Epithelial cell of prostate (primary cell): ENCODE measurements around the gene RYR3.

Source experiments
- DNase-seq: peaks from one replicate; pipeline ENCODE4 v3.0.0-alpha.2; 2011; ENCODE audit warnings: low read depth, low spot score
- H3K27ac ChIP-seq: fragments of 450-650 bp; 2 replicates; pipeline ENCODE4 v1.5.1; 2017; ENCODE audit warnings: mild to moderate bottlenecking

The RYR3 gene

DNA sequence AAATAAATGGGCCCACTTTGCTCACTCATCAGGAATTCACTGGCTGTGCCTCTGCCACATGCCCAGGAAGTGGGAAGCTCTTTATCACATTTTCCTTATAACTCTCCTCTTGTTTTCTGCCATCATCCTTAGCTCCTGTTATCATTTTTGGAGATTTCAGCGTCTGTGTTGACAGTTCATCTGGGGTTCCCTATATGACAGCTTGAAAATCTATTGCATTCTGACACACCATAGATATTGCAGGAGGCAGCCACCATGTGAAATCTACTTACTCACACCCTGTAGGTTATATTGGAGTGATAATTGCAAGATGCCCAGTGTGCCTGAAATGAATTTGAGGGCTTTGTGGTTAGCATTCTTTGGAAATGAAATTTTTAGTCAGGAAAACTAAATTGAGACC lies 132.9 kb downstream of the RYR3 start:
- no peak for DNase-seq
- H3K27ac ChIP-seq: no peak overlapping the region

DNA sequence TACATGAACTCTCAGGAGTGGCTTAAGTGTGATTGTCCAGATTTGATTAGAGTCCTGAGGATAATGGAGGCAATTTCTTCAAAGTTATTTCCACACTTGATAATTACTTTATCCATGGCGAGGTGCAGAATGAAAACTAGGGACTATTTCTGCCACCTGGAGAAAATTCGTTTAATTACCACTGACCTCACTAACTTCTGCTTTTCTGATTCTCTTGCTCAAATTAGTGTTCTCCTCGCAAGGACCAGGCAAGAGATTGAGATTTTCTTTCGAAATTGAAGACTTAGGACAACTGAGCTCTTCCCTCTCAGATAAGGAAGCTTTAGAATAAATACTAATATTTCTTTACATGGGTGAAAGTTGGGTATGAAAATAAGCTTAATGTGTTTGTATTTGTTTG lies 135.2 kb downstream of the RYR3 start:
- H3K27ac ChIP-seq: no peak overlapping the region
- no peak for DNase-seq

DNA sequence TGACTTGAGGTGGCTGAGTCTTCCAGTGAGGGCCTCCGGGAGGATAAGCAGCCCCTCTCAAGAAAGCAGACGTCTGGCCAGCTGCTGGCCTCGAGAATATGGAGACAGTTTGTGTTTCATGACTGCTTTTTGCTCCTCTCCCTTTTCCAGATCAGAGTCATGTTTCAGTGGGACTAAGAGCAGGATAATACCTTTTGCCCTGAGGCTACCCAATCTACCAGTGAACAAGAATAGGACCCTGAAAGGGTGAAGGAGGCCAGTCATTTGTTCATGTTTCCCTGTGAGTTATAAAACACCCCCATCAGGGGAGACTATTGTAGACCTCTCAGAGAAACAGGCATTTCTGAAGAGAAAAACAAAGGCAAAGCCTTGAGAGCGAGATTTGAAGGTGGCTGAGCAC lies 137.4 kb downstream of the RYR3 start:
- DNase-seq: no peak
- H3K27ac ChIP-seq: peak overlapping the region; percentile 39

DNA sequence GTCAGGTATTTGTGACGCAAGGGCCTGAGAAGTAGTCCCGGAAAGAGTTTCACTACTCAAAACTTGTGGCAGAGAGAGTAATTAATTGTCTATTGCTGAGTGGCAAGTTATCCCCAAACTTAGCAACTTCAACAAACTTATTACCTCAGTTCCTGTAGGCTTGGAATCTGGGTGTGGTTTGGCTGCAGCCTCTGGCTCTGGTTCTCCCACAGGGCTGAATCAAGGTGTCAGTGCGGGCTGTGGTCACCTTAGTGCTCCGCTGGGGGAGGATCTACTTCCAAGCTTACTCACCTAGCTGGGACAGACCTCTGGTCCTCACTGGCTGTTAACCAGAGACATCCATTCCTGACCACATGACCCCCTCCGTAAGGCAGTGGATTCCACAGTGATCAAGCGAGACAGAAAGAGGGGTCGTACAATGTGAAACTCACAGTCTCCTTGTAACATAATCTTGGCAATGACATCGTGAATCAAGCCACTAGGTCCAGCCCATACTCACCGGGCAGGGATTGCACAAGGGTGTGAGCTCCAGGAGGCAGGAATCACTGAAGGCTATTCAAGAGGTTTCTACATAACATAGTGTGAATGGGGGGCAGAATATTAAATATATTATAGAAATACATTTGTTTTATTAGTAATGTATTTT lies 138.3 kb downstream of the RYR3 start:
- H3K27ac ChIP-seq: peak overlapping the region; percentile 39
- DNase-seq: peak; percentile 39

DNA sequence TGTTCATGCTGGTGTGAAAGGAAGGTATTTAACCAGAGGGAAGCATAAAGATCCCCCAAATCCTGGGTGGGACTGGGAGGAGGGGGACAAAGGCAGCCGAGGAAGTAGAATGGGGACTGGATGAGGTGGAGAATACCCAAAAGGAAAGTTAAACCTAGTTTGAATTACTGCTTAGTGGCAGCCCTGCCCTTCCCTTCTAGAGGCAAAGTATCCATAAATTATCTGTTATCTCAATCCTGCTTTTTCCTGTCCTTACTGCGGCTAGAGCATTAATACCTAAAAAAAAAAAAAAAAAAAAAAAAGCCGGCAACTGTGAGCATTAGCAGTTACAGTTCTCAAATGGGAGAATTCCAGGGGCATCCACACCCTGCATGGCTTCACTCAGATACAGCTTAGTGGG lies 139.0 kb downstream of the RYR3 start:
- H3K27ac ChIP-seq: no peak overlapping the region
- no peak for DNase-seq

DNA sequence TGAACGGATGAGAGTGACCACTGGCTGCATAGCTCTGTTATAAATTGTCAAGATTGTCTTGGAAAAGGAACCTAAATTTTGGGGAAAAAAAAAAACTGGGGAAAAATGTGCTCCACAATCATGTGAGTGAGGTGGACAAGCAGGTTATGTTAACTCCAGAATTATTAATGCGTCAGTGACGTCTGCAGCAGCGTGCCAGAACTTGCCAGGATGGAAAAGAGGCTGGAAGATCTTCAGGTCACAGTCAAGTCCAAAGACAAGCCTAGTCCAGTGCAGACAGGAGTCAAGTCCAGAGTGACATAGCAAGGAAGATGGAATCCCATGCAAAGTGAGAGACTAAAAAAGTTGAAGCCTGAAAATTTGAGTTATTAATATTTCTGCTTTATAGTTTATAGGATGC lies 140.6 kb downstream of the RYR3 start:
- peak; percentile 63 for DNase-seq
- H3K27ac ChIP-seq: peak overlapping the region; percentile 7

DNA sequence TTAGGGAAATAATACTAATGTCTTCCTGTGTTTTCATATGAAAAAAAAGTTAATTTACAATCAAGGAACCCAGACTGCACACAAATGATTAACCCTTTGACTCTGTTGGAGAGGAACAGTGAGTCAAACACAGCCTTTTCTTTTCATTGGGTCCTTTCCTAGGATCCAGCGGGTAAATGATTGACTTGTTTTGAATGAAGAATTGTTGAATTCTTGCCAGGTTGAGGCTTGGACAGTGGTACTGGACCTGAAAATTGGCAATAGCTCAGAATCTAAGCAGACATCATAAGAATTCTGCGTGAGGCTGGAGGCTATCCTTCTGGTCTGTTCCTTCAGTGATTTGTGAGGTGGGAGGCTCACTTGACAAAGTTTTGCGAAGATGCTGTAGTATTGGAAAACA lies 143.0 kb downstream of the RYR3 start:
- no peak overlapping the region for H3K27ac ChIP-seq
- DNase-seq: no peak

DNA sequence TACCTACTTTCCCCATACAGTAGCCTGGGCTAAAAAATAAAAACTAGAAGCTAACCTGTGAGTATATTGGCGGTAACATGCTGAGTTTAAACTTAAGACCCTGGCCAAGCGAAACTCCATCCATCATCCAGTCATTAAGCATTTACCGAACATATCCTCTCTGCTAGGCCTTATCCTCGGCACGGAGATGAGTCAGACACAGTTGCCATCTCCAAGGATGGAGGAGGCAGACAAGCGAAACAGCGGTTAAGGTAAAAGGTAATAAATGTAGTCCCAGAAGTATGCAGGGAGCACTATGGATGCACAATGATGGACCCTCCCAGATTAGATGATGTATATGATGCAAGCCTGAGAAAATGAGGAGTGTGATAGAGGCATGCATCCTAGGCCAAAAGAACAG lies 143.6 kb downstream of the RYR3 start:
- no peak for DNase-seq
- H3K27ac ChIP-seq: no peak overlapping the region

DNA sequence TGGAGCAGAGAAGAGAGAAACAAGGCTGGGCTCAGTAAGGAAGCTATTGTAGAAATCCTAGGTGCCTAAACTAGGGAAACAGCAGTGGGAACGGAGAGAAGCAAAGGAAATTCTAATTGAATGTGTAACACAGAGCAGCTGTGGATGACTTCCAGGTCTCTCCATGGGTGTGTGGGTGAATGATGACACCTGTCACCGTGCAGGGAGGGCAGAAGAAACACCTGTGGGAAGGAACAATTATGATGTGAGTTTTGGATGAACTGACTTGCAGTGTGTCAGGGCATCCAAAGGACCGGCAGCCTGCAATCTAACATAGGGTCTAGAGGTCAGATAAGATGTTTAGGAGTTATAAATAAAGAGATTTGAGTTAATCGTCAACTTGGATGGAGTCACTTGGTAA lies 144.2 kb downstream of the RYR3 start:
- no peak overlapping the region for H3K27ac ChIP-seq

DNA sequence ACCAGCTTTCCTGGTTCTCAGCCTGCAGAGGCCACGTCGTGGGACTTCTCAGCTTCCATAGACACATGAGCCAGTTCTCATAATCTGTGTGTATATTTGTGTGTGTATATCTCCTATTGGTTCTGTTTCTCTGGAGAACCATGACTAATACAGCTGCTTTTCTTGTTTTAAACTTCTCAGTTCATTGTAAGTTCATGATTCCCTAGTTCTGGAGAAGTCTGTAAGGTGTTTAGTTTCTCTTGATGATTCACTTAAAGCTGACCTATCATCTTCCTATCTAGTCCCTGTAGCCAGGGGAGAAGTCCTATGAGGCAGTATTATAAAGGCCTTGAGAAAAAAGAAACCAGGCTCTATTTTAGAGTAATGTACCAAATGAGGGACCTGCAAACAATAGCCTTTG lies 147.7 kb downstream of the RYR3 start:
- peak overlapping the region; percentile 54 for H3K27ac ChIP-seq
- peak; percentile 76 for DNase-seq

More for the DNA sequence above, 144.2 kb downstream of the RYR3 start:
- DNase-seq: no peak

DNA sequence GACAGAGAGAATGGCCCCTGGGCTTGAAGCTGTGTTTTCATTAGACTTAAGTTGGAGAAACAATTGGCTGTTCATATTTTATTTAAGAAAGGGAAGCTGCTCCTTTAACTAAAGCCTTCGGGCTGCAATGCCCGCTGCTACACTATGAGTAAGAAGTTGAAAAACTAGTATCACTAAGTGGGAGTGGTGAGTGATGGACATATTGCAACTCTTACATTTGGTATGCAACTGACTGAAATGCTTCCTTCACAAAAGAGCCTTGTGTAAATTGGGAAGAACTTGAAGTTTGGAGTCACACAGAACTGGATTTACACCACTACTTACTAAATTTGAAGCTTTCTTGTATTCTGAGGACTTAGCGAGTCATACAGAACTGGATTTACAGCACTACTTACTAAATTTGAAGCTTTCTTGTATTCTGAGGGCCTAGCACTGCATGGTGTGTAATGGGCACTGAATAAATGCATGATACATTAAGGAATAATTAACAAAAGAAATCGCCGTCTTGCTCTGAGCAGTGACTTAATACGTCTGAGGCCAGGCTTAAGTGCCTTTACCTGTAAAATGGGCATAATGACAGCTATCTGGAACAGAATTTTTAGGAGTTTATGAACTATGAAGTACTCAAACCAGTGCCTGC lies 149.5 kb downstream of the RYR3 start:
- H3K27ac ChIP-seq: peak overlapping the region; percentile 92
- peak; percentile 75 for DNase-seq

DNA sequence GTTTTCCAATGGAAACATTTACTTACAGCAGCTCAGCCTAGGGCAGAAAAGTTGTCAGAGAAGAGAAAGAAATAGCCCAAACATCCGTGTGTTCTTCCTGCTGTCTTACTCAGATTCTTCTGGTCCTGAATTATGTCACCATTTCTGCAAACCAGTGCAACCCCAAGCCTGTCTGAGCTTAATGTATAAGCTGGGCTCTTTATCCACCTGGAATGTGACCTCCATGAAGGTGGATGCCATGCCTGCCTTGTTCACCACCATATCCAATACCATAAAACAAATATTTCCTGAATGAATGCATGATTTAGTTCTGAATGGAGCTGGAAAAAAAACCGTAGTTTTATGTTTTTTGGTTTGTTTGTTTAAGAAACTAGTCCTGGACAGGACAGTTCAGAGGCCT lies 150.9 kb downstream of the RYR3 start:
- no peak for DNase-seq
- no peak overlapping the region for H3K27ac ChIP-seq

DNA sequence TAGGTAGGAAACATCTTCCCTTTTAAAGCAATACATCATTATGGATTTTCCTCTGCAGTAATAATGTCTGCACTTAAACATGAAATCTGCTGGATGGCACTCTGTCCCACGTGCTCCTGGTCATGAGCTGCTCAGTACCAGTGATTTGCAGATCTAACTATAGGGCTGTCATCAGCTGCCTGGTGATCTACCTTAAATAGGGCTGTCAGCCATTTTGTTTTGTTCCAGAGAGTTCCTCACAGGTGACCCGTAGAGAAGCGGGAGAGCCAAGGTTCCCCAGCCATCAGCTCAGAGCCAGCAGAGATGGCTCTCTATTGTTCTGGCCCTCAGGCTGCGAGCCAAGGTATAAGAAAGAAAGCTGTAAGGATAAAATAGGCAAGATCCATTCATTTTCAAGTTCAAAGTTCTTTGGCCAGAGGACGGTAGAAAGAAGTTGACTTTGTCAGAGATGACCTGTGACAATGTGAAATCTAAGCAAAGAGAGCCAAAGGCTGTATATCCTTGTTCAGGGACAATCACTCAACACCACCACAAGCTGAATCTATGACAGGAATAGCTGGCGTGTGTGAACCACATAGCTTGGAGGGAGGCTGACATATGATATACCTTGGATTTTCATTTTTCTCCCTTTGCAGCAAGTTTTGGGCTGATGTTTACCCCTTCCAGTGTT lies 156.5 kb downstream of the RYR3 start:
- no peak for DNase-seq
- H3K27ac ChIP-seq: no peak overlapping the region

DNA sequence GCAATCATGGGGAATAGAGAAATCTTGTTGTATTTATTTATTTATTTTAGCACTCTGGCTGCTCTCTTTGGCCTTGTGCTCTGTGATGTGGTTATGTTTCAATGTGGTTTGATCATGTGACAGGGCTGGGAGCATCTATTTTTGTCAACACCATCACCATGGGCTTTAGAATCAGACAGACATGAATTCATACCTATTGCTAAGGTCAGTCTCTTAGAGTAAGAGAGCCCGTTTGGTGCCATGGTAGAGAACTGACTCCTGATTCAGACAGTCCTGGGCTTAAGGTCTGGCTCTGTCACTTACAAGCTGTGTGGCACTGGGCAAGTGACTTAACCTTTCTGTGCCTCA lies 157.0 kb downstream of the RYR3 start:
- H3K27ac ChIP-seq: no peak overlapping the region
- no peak for DNase-seq

DNA sequence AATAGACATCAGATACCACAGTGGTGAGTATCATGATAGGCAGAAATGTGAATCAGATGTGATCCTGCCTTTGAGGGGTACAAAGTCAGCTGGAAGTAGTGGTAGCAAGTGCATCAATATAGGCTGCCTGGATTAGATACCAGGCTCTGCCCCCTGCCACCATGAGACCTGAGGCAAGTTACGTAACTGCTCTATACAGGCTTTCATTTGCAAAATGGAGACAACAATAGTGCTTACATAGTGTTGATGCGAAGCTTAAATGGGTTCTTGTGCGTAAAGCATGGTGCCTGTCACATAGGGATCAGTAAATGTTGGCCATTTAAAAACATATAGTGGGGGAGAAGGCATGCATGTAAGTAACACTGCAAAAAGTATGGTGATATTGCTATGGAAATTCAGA lies 158.0 kb downstream of the RYR3 start:
- H3K27ac ChIP-seq: no peak overlapping the region
- no peak for DNase-seq

DNA sequence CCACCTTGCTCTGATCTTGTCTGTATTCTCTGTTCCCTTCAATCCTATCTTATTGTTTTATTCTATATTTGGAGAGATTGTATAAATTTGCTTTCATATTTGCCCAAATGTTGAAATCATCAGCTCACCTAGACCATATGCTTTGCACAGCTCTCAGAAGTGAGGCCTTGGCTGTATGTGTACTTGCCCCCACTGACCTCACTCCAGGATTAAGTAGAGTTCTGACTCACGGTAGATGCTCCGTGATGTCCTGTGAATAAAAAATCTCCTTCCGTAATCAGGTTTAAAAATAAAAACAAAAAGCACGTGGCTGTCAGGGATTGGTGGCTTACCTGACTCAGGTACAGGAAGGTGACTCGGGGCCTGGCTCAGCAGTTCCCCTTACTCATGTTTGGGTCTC lies 162.2 kb downstream of the RYR3 start:
- no peak overlapping the region for H3K27ac ChIP-seq
- DNase-seq: no peak

DNA sequence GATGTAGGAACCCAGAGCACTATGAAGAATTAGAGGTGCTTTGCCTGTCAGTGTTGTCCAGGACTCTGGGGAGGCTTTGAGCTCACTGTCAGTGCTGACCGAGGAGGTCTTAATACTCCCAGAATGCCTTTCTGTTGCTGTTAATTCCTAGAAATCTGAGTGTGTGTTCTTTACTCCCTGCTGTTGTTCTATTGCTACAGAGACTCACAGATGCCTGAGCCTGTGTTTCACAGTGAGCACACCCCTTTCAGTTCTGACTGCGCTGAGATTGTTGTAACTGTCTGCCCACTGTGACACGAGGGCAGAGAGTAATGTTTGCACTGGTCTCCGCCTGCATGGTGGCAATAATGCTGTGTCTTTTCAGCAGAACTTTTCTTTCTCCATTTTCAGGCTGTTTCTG lies 162.9 kb downstream of the RYR3 start:
- no peak overlapping the region for H3K27ac ChIP-seq
- no peak for DNase-seq

DNA sequence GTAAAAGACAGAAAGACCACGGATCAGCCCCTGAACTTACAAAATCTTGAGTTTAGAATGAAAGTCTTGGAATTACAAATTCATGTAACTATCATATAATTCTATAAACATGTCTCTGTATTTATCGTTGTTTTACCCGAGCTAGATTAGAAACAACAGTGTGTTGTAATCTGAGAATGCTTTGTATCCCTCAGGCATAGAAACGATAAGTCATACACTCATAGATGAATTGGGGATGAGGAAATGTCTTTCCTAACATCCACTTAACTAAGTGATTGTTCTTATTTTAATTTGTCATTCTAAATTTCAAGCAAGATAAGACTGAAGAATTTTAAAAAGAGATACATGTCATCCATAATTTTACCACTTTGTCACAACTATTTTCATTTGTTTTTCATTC lies 165.3 kb downstream of the RYR3 start:
- no peak overlapping the region for H3K27ac ChIP-seq
- DNase-seq: no peak

DNA sequence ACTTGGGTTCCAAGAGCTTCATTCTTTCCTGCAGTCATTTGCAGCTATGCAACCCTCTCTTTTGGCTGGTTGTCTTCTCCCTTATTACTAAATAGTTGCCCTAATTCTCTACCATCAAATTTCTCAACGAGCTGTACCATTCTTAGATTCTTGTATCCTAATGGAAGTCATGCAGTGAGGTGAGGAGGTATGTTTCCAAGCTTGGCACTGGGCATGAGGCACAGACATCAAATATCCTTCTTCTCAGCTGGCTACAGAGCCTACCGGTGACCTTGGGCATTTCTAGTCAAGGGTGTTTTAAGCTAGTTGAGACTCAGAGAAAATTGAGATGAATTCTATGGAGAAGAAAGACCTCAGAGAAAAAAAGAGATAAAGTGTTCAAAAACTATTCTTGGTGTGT lies 166.1 kb downstream of the RYR3 start:
- H3K27ac ChIP-seq: no peak overlapping the region
- no peak for DNase-seq

DNA sequence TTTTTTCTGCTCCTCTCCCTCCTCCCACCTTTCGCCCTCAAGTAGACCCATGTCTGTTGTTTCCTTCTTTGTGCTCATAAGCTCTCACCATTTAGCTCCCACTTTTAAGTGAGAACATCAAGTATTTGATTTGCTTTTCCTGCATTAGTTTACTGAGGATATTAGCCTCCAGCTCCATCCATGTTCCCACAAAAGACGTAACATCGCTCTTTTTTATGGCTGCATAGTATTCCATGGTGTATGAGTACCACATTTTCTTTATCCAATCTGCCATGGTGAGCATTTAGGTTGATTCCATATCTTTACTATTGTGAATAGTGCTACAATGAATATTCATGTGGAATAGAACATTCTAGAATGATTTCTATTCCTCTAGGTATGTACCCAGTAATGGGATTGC lies 178.6 kb downstream of the RYR3 start:
- no peak overlapping the region for H3K27ac ChIP-seq
- DNase-seq: no peak

DNA sequence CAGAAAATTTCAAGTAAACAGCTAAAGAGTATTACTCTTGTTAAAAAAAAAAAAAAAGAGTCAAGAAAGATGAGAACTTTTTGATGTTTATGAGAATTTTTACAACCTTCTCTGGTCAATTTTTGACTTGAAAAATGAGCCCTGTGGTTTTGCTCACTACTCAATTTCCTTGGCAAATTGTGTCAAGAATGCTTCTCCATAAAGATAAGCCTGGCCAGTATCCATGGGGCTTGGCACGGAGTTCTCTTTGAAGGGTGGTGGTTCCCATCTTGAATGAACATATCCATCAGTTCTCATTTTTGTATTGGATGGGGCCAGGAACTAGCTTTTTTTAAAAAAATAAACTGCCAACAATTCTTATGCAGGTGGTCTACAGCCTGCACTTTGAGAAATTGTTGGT lies 179.9 kb downstream of the RYR3 start:
- H3K27ac ChIP-seq: no peak overlapping the region
- no peak for DNase-seq
